ENCODE results near the gene ZBTB7C. TPM values are rescaled to one million over a fixed set of nuclear protein-coding genes. Genes with fewer than 3 reads are reported as not detected.

The ZBTB7C gene
- total and polyA plus RNA-seq, 9 of the 15 experiments (the other 6 are each of a cell fraction or from before 2014, with no cell fraction given): not detected

DNA sequence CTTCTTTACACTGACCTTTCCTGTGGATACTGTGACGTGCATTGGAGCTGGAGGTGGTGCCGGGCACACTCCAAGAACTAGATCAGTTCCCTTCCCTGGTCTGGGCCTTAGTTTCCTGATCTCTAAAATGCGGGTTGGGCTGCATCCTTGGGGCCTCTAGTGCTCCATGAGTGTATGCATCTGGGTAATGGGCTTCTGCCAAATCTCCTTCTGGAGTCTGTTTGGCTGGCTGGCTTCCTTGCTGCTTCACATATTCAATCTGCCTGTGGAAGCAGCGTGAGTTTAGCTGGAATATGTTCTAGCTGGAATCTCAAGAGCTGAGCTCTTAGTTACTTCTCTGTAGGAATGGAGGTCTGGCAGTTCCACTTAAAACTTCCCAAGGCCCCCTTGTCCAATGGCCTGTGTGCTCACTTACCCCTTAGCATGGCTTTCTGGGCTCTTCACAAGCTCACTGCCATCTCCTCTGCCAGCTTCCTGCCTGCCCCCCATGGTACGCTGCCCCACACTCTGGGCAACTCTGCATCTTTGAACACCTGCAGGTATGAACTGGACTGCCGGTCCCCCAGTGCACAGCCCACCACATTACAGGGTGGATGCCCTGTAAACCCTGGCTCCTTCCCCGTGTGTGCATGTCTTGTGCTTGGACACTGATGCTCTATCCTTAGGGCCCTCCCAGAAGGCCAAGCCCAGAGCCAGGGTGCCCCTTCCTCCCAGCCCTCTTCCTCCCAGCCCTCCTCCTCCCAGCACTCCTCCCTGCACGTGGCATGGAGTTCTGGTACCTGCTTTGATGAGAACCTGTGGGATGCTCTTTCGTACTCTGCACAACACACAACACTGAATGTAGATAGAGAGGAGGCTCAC lies 375.2 kb downstream of the ZBTB7C start (continued):
- TF ChIP-seq, protein P1, sequence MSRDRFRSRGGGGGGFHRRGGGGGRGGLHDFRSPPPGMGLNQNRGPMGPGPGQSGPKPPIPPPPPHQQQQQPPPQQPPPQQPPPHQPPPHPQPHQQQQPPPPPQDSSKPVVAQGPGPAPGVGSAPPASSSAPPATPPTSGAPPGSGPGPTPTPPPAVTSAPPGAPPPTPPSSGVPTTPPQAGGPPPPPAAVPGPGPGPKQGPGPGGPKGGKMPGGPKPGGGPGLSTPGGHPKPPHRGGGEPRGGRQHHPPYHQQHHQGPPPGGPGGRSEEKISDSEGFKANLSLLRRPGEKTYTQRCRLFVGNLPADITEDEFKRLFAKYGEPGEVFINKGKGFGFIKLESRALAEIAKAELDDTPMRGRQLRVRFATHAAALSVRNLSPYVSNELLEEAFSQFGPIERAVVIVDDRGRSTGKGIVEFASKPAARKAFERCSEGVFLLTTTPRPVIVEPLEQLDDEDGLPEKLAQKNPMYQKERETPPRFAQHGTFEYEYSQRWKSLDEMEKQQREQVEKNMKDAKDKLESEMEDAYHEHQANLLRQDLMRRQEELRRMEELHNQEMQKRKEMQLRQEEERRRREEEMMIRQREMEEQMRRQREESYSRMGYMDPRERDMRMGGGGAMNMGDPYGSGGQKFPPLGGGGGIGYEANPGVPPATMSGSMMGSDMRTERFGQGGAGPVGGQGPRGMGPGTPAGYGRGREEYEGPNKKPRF (IDR thresholded peaks at IDR 0.05; ENCODE audit: low read depth, low read length): no peak
- TF ChIP-seq ZNF232 (CRISPR knock-in tag; IDR thresholded peaks at IDR 0.05) (no peak), ZNF586 (CRISPR knock-in tag; conservative IDR thresholded peaks at IDR 0.05) (no peak), NR1H2 (CRISPR knock-in tag; IDR thresholded peaks at IDR 0.05) (no peak), SRF (CRISPR knock-in tag; IDR thresholded peaks at IDR 0.05) (no peak)

All from K562 (cell line).